GM12878 (cell line): ENCODE data around the gene HIC1. TPM values are rescaled to one million over a fixed set of nuclear protein-coding genes. Genes with fewer than 3 reads are reported as not detected.

Source experiments
- ATAC-seq: fragments of 200-7000 bp; cut with Tn5 transposase; 3 replicates; pipeline ENCODE4 v1.9.1; 2020; ENCODE audit warnings: mild to moderate bottlenecking, moderate library complexity
- BruUV-seq: library from RNA; stranded (reverse); fragments of 400-500 nt; replicated peaks from 2 replicates; lab custom pipeline; 2021; lab: Mats Ljungman, UMichigan
- CTCF ChIA-PET: fragments of 300-600 bp; sonication (Branson Sonifier 250); formaldehyde crosslinking; extraction: SDS; loops from one replicate; lab custom pipeline; 2021; ENCODE audit warnings: inconsistent platforms; lab: Yijun Ruan, JAX
- POLR2A ChIA-PET: fragments of 350-600 bp; formaldehyde crosslinking; extraction: SDS; loops from one replicate; lab custom pipeline; 2021; ENCODE audit warnings: inconsistent platforms; lab: Charles Lee
- RAD21 ChIA-PET: fragments of 300-600 bp; sonication (Branson Sonifier 250); formaldehyde crosslinking; loops from one replicate; lab custom pipeline; 2023; ENCODE audit warnings: antibody characterized with exemption; ENCODE audit not compliant: unreplicated experiment; lab: Charles Lee
- SMC1A ChIA-PET: fragments of 300-600 bp; sonication (Branson Sonifier 250); formaldehyde crosslinking; loops from one replicate; lab custom pipeline; 2023; ENCODE audit not compliant: unreplicated experiment, uncharacterized antibody; lab: Charles Lee
- DNase-seq: peaks from one replicate; pipeline ENCODE4 v3.0.0-alpha.2; 2011; ENCODE audit warnings: low read depth, low spot score
- FAIRE-seq: peaks from 3 replicates; lab custom pipeline; 2011; peaks lifted over from hg19 to GRCh38; lab: Jason Lieb, UNC
- H2AFZ ChIP-seq: 2 replicates; pipeline ENCODE4 v1.6.0; 2011; ENCODE audit warnings: low read depth, low read length, control low read depth; ENCODE audit not compliant: control insufficient read depth
- H3K27ac ChIP-seq: 2 replicates; pipeline ENCODE4 v1.5.1; 2011; ENCODE audit warnings: control low read depth; ENCODE audit not compliant: control insufficient read depth, insufficient read depth
- H3K27me3 ChIP-seq, 2 experiments: replicated peaks in 1 of 2; 2 replicates each; pipeline versions ENCODE4 v1.6.0 to v1.6.1; 2011; ENCODE audit warnings: low read length in 1 of 2; ENCODE audit not compliant: control insufficient read depth in 2 of 2, insufficient read depth in 2 of 2
- H3K36me3 ChIP-seq, 2 experiments: 2 replicates each; pipeline ENCODE4 v1.5.1; 2011; ENCODE audit warnings: low read length in 1 of 2; ENCODE audit not compliant: control insufficient read depth in 2 of 2, insufficient read depth in 2 of 2
- H3K4me1 ChIP-seq: 2 replicates; pipeline ENCODE4 v1.6.1; 2011; ENCODE audit warnings: mild to moderate bottlenecking, low read length, moderate library complexity, mixed read lengths; ENCODE audit not compliant: control insufficient read depth, insufficient read depth
- H3K4me2 ChIP-seq: 2 replicates; pipeline ENCODE4 v1.6.0; 2011; ENCODE audit warnings: control low read depth; ENCODE audit not compliant: control insufficient read depth, insufficient read depth
- H3K4me3 ChIP-seq: fragments of 200-600 bp; sonication (generic); 2 replicates; pipeline ENCODE4 v1.5.1; 2016
- H3K79me2 ChIP-seq: 2 replicates; pipeline ENCODE4 v1.6.0; 2011; ENCODE audit warnings: low read length; ENCODE audit not compliant: control insufficient read depth, insufficient read depth
- H3K9ac ChIP-seq: 2 replicates; pipeline ENCODE4 v1.8.0; 2011; ENCODE audit warnings: low read length, control low read depth, mixed read lengths; ENCODE audit not compliant: control insufficient read depth, insufficient read depth
- H3K9me3 ChIP-seq: replicated peaks from 3 replicates; pipeline ENCODE4 v1.5.1; 2011; ENCODE audit warnings: mild to moderate bottlenecking, low read length; ENCODE audit not compliant: control insufficient read depth, insufficient read depth
- H4K20me1 ChIP-seq: 2 replicates; pipeline ENCODE4 v1.6.0; 2011; ENCODE audit not compliant: control insufficient read depth, insufficient read depth
- BMI1 ChIP-seq: fragments of 450-650 bp; IDR thresholded peaks from 2 replicates; pipeline ENCODE4 v1.6.1; 2016; ENCODE audit warnings: mild to moderate bottlenecking, moderate library complexity, borderline replicate concordance
- BRCA1 ChIP-seq: IDR thresholded peaks from 2 replicates; pipeline ENCODE4 v1.6.1; 2011; ENCODE audit warnings: low read depth, low read length, improper control_type of control experiment
- CBX3 ChIP-seq: fragments of 200-600 bp; sonication (generic); IDR thresholded peaks from 2 replicates; pipeline ENCODE4 v1.6.1; 2016; ENCODE audit warnings: low read depth, borderline replicate concordance
- CREM ChIP-seq: IDR thresholded peaks from 2 replicates; pipeline ENCODE4 v1.6.1; 2014; ENCODE audit warnings: antibody characterized with exemption, low read depth
- EED ChIP-seq: sonication (generic); IDR thresholded peaks from 2 replicates; pipeline ENCODE4 v1.6.1; 2016; ENCODE audit warnings: antibody characterized with exemption, low read depth
- EZH2 ChIP-seq: IDR thresholded peaks from 2 replicates; pipeline ENCODE4 v1.6.1; 2012; ENCODE audit warnings: low read depth, mild to moderate bottlenecking, control low read depth, inconsistent platforms, low read length, borderline replicate concordance; ENCODE audit not compliant: control insufficient read depth
- FOXK2 ChIP-seq: fragments of 450-650 bp; IDR thresholded peaks from 2 replicates; pipeline ENCODE4 v1.6.1; 2017; ENCODE audit warnings: mild to moderate bottlenecking, moderate library complexity
- IKZF1 ChIP-seq: fragments of 450-650 bp; conservative IDR thresholded peaks from 2 replicates; pipeline ENCODE4 v1.6.1; 2017; ENCODE audit warnings: antibody characterized with exemption, mild to moderate bottlenecking
- JUNB ChIP-seq: IDR thresholded peaks from 2 replicates; pipeline ENCODE4 v1.6.1; 2016; ENCODE audit warnings: antibody characterized with exemption, mild to moderate bottlenecking
- JUND ChIP-seq: IDR thresholded peaks from 2 replicates; pipeline ENCODE4 v1.6.1; 2012; ENCODE audit warnings: low read depth, mild to moderate bottlenecking, low read length, improper control_type of control experiment, moderate library complexity
- MTA2 ChIP-seq: fragments of 450-650 bp; IDR thresholded peaks from 2 replicates; pipeline ENCODE4 v1.6.1; 2016; ENCODE audit warnings: low read depth, mild to moderate bottlenecking, moderate library complexity
- NR2C2 ChIP-seq: IDR thresholded peaks from 2 replicates; pipeline ENCODE4 v1.6.1; 2011; ENCODE audit warnings: borderline replicate concordance, low read depth; ENCODE audit not compliant: control insufficient read depth, insufficient read length
- PAX8 ChIP-seq: fragments of 450-650 bp; IDR thresholded peaks from 2 replicates; pipeline ENCODE4 v1.6.1; 2017; ENCODE audit warnings: mild to moderate bottlenecking, moderate library complexity
- RB1 ChIP-seq: fragments of 450-650 bp; formaldehyde crosslinking; IDR thresholded peaks from 2 replicates; pipeline ENCODE4 v1.6.1; 2017; ENCODE audit warnings: mild to moderate bottlenecking, borderline replicate concordance
- RFX5 ChIP-seq: IDR thresholded peaks from 2 replicates; pipeline ENCODE4 v1.6.1; 2011; ENCODE audit warnings: low read depth, low read length, improper control_type of control experiment
- SRF ChIP-seq, 2 experiments: IDR thresholded peaks; 2 replicates each; pipeline ENCODE4 v1.6.1; 2011; ENCODE audit warnings: low read depth in 2 of 2, low read length in 2 of 2, mild to moderate bottlenecking in 1 of 2, moderate library complexity in 1 of 2
- STAT1 ChIP-seq: fragments of 450-650 bp; conservative IDR thresholded peaks from 2 replicates; pipeline ENCODE4 v1.6.1; 2014; ENCODE audit warnings: antibody characterized with exemption, mild to moderate bottlenecking
- STAT3 ChIP-seq: IDR thresholded peaks from 2 replicates; pipeline ENCODE4 v1.6.1; 2011; ENCODE audit warnings: low read depth, low read length, improper control_type of control experiment
- TARDBP ChIP-seq: IDR thresholded peaks from 2 replicates; pipeline ENCODE4 v1.6.1; 2016; ENCODE audit warnings: borderline replicate concordance
- TCF3 ChIP-seq: IDR thresholded peaks from 2 replicates; pipeline ENCODE4 v1.6.1; 2012; ENCODE audit warnings: low read depth, mild to moderate bottlenecking, low read length, borderline replicate concordance; ENCODE audit not compliant: insufficient read depth
- WGBS: methylation state at CpG from one replicate; pipeline ENCODE4 v1.1.6; 2016; ENCODE audit warnings: low lambda C conversion rate; ENCODE audit not compliant: insufficient replicate concordance, insufficient coverage; ENCODE audit errors: missing lambda C conversion rate; 5-methylcytosine and 5-hydroxymethylcytosine counted together
- in situ Hi-C: fragments of 300-500 bp; cut with MboI; formaldehyde crosslinking; loops from 9 replicates; pipeline ENCODE4 v1.14.3; 2018; ENCODE audit warnings: mixed read lengths
- intact Hi-C: fragments of 100-400 bp; cut with micrococcal nuclease; formaldehyde crosslinking; loops from one replicate; pipeline ENCODE4 v1.14.2; 2022; ENCODE audit not compliant: unreplicated experiment
- polyA plus RNA-seq, 11 experiments: library from polyadenylated mRNA; depleted of rRNA in 4 of 11; unstranded in 6 of 11; stranded (reverse) in 5 of 11; fragments of >200 nt; fragmentation: Nextera tagmentation in 4 of 11; fragmentation: Illumina TruSeq in 1 of 11; extraction: Ambion mirVana in 4 of 11; extraction: Trizol in 1 of 11; gene quantifications; 1 replicate in 1 of 11; 2 replicates in 10 of 11; pipeline versions ENCODE4 v1.2.1 to v1.2.3, GENCODE V29; 2011 to 2016; ENCODE audit warnings: inconsistent platforms in 2 of 11, missing spikeins in 2 of 11, low read depth in 1 of 11
- total RNA-seq, 4 experiments: library from RNA; depleted of rRNA in 3 of 4; stranded (reverse); fragments of >200 nt in 3 of 4; fragmentation: Illumina TruSeq in 1 of 4; extraction: Trizol in 1 of 4; gene quantifications; 2 replicates each; pipeline versions ENCODE4 v1.2.1 to v1.2.3, GENCODE V29; 2013 to 2021
- TF ChIP-seq, protein P1 (sequence below): IDR thresholded peaks from 2 replicates; pipeline ENCODE4 v1.6.1; 2011; ENCODE audit warnings: borderline replicate concordance, low read depth, mild to moderate bottlenecking, moderate library complexity, low read length; ENCODE audit not compliant: insufficient read depth, poor library complexity, severe bottlenecking
- TF ChIP-seq, protein P2 (sequence below): IDR thresholded peaks from 2 replicates; pipeline ENCODE4 v1.6.1; 2012; ENCODE audit warnings: low read depth, low read length, improper control_type of control experiment

HIC1 gene
- total and polyA plus RNA-seq, 10 of the 15 experiments (the other 5 are each of a cell fraction or from before 2014, with no cell fraction given) = 0.11 to 61.1 (median 4.9) TPM

DNA sequence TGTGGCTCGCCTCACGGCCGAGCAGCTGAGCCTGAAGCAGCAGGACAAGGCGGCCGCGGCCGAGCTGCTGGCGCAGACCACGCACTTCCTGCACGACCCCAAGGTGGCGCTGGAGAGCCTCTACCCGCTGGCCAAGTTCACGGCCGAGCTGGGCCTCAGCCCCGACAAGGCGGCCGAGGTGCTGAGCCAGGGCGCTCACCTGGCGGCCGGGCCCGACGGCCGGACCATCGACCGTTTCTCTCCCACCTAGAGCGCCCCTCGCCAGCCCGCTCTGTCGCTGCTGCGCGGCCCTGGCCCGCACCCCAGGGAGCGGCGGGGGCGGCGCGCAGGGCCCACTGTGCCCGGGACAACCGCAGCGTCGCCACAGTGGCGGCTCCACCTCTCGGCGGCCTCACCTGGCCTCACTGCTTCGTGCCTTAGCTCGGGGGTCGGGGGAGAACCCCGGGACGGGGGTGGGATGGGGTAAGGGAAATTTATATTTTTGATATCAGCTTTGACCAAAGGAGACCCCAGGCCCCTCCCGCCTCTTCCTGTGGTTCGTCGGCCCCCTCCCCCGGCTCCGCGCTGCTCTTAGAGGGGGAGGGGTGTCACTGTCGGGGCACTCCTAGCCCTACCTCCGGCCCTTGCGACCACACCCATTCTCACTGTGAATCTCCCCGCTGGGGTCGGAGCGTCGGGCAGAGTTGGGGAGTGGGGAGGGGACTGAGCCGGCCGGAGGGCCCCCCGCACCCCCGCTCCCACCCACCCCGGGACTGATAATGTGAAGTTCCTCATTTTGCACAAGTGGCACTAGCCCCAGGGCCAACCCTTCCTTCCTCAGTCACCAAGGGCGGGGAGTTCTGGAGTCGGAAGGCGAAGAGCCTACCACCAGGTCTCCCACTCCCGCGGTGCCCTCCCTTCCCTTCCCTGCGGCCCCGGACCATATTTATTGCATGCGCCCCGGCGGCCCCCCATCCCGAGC lies 4.0 kb downstream of the HIC1 start:
- ATAC-seq = peak; percentile 56
- TF ChIP-seq BMI1 (no peak), STAT3 (no peak), PAX8 (no peak), NR2C2 (no peak), RFX5 (no peak), EED (no peak), EZH2 (no peak), BRCA1 (no peak), MTA2 (no peak), RB1 (no peak; the same call in 1 of the 2 replicates), STAT1 (0 out of 2 replicates have a peak, but pooled peaks have one; percentile 38), JUND (no peak), SRF (IDR thresholded peaks at IDR 0.05; ENCODE audit: low read depth in 2 of 2, low read length in 2 of 2) (no peak), CBX3 (no peak), FOXK2 (no peak), CREM (no peak; the same call in 1 of the 2 replicates), TCF3 (no peak), TARDBP (no peak), IKZF1 (peak; percentile 77), JUNB (no peak)
- TF ChIP-seq, protein P1, sequence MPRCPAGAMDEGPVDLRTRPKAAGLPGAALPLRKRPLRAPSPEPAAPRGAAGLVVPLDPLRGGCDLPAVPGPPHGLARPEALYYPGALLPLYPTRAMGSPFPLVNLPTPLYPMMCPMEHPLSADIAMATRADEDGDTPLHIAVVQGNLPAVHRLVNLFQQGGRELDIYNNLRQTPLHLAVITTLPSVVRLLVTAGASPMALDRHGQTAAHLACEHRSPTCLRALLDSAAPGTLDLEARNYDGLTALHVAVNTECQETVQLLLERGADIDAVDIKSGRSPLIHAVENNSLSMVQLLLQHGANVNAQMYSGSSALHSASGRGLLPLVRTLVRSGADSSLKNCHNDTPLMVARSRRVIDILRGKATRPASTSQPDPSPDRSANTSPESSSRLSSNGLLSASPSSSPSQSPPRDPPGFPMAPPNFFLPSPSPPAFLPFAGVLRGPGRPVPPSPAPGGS = no peak
- TF ChIP-seq, protein P2, sequence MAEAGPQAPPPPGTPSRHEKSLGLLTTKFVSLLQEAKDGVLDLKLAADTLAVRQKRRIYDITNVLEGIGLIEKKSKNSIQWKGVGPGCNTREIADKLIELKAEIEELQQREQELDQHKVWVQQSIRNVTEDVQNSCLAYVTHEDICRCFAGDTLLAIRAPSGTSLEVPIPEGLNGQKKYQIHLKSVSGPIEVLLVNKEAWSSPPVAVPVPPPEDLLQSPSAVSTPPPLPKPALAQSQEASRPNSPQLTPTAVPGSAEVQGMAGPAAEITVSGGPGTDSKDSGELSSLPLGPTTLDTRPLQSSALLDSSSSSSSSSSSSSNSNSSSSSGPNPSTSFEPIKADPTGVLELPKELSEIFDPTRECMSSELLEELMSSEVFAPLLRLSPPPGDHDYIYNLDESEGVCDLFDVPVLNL = no peak

More for the DNA sequence above, 4.0 kb downstream of the HIC1 start:
- intact Hi-C loops (loop anchor here (1.0 to 5.0 kb wide), 2 partner anchors 33 to 111 kb away; no protein-coding TSS in a partner anchor), in situ Hi-C loops (no loop called here)
- H2AFZ ChIP-seq = peak overlapping the region; percentile 17; the same call in 1 of the 2 replicates
- no peaks in the 10 kb centered on the region for H4K20me1 ChIP-seq
- no TSS peak for BruUV-seq
- CTCF ChIA-PET = interaction anchor here (0.6 to 8.4 kb wide), 34 partner anchors 10 to 277 kb away, joined by 3 to 265 read pairs (median 4); partner anchors contain the start of gene TSR1
- peaks cover 59% of the 10 kb centered on the region for H3K79me2 ChIP-seq
- POLR2A ChIA-PET = interaction anchor here (0.6 to 6.7 kb wide), 19 partner anchors 10 to 337 kb away, joined by 3 to 61 read pairs (median 4); no protein-coding TSS in a partner anchor
- no peaks in the 10 kb centered on the region; the same call in 2 of the 3 replicates for H3K9me3 ChIP-seq
- H3K4me1 ChIP-seq = peaks cover 41% of the 10 kb centered on the region
- peak overlapping the region; percentile 95 for H3K4me3 ChIP-seq
- DNase-seq = no peak
- peak overlapping the region; percentile 84 for H3K27ac ChIP-seq
- peak overlapping the region; percentile 81 for H3K4me2 ChIP-seq
- SMC1A ChIA-PET = interaction anchor here (0.9 to 8.6 kb wide), 25 partner anchors 11 to 295 kb away, joined by 3 to 141 read pairs (median 6); no protein-coding TSS in a partner anchor
- peaks cover 15 to 24% of the 10 kb centered on the region in 2 experiments for H3K36me3 ChIP-seq
- peak overlapping the region; percentile 80 for H3K9ac ChIP-seq
- RAD21 ChIA-PET = interaction anchor here (0.7 to 8.4 kb wide), 24 partner anchors 10 to 277 kb away, joined by 3 to 271 read pairs (median 6); partner anchors contain the start of gene TSR1
- H3K27me3 ChIP-seq = no peaks in the 10 kb centered on the region
- FAIRE-seq = peak; percentile 41
- 14% methylated on average over 65 of the region's 78 CpGs for WGBS
